MM.1S (cell line): ENCODE data around the gene UBASH3A.

ENCODE experiments used
- EZH2 ChIP-seq: fragments of 300-600 bp; sonication (generic); optimal IDR thresholded peaks from 2 replicates; pipeline ENCODE3; 2017; ENCODE audit warnings: low read depth, mild to moderate bottlenecking, antibody characterized with exemption, low read length, mixed read lengths
- EZH2phosphoT487 ChIP-seq: fragments of 300-600 bp; sonication (generic); IDR thresholded peaks from 2 replicates; pipeline ENCODE4 v1.6.1; 2018; ENCODE audit warnings: antibody characterized with exemption, low read length
- TF ChIP-seq, protein P1 (sequence below): fragments of 300-600 bp; sonication (generic); IDR thresholded peaks from 2 replicates; pipeline ENCODE4 v1.5.1; 2016; ENCODE audit warnings: antibody characterized with exemption, low read length, mixed read lengths

DNA sequence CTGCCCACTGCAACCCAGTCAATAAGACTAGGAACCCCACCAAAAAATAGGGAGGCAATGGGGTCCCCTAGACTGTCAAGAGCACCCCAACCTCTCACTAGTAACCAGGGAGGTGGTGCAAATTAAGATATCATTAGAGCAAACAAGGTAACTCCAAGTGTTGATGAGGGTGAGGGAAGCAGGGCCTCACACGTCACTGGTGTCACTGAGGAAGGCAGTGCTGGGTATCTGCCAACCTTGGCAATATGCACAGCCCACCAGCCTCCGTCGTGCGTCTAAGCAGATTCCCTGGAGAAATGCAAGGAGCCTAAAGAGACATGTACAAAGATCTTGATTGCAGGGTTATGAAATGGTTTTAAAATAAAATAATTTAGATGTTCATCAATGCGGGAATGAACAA lies 3.8 kb downstream of the UBASH3A start:
- TF ChIP-seq, protein P1, sequence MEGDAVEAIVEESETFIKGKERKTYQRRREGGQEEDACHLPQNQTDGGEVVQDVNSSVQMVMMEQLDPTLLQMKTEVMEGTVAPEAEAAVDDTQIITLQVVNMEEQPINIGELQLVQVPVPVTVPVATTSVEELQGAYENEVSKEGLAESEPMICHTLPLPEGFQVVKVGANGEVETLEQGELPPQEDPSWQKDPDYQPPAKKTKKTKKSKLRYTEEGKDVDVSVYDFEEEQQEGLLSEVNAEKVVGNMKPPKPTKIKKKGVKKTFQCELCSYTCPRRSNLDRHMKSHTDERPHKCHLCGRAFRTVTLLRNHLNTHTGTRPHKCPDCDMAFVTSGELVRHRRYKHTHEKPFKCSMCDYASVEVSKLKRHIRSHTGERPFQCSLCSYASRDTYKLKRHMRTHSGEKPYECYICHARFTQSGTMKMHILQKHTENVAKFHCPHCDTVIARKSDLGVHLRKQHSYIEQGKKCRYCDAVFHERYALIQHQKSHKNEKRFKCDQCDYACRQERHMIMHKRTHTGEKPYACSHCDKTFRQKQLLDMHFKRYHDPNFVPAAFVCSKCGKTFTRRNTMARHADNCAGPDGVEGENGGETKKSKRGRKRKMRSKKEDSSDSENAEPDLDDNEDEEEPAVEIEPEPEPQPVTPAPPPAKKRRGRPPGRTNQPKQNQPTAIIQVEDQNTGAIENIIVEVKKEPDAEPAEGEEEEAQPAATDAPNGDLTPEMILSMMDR = no peak
- TF ChIP-seq EZH2 (no peak), EZH2phosphoT487 (no peak)
